ENCODE results near the gene KCNJ1.

Gene KCNJ1

DNA sequence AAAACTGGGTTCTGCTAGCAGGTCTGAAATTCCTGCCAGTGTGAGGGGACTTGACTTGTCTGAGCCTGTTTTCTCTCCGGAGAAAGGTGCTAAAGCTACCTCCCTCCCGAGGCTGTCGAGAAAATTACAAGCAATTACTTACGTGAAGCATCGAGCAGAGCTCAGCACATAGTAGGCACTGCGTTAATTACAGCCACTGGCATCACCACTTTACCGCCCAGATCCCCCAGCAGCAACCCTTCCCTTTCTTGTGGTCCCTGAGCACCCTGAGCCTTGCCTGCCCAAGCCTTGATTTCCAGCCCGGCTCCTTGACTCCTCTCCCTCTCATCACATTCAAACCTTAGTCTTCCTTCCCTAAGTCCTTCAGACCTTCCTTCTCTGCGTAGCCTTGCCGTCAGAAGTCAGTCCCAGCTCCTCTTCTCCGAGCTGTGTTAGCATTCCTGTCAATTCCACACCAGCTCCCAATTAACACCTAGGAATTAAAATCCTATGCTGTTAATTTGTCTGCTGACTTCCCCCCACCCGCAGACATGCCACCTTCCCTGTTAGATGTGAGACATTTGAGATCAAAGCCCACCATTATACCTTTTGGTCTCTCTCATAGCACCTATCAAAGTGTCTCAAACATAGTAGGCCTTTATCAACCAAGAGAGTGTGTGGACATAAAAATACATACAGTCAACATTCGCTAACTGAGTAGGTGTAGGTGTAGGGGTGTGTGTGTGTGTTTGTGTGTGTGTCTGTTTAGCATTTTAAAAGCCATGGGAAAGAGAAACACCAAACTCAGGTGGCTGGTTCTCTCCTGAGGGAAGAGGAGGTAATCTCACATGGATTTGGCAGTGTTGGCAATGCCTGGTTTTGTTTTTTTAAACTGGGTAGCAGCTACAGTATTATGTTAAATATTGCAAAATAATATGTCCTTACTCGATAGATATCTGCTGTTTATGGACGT is 21.2 kb upstream of the KCNJ1 start:
- no peak for DNase-seq (ENCODE audit: low read depth)
- no peak overlapping the region for H3K4me3 ChIP-seq (ENCODE audit: low read length)
- TF ChIP-seq, protein P1, sequence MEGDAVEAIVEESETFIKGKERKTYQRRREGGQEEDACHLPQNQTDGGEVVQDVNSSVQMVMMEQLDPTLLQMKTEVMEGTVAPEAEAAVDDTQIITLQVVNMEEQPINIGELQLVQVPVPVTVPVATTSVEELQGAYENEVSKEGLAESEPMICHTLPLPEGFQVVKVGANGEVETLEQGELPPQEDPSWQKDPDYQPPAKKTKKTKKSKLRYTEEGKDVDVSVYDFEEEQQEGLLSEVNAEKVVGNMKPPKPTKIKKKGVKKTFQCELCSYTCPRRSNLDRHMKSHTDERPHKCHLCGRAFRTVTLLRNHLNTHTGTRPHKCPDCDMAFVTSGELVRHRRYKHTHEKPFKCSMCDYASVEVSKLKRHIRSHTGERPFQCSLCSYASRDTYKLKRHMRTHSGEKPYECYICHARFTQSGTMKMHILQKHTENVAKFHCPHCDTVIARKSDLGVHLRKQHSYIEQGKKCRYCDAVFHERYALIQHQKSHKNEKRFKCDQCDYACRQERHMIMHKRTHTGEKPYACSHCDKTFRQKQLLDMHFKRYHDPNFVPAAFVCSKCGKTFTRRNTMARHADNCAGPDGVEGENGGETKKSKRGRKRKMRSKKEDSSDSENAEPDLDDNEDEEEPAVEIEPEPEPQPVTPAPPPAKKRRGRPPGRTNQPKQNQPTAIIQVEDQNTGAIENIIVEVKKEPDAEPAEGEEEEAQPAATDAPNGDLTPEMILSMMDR (conservative IDR thresholded peaks at IDR 0.05; ENCODE audit: low read length), result no peak

DNA sequence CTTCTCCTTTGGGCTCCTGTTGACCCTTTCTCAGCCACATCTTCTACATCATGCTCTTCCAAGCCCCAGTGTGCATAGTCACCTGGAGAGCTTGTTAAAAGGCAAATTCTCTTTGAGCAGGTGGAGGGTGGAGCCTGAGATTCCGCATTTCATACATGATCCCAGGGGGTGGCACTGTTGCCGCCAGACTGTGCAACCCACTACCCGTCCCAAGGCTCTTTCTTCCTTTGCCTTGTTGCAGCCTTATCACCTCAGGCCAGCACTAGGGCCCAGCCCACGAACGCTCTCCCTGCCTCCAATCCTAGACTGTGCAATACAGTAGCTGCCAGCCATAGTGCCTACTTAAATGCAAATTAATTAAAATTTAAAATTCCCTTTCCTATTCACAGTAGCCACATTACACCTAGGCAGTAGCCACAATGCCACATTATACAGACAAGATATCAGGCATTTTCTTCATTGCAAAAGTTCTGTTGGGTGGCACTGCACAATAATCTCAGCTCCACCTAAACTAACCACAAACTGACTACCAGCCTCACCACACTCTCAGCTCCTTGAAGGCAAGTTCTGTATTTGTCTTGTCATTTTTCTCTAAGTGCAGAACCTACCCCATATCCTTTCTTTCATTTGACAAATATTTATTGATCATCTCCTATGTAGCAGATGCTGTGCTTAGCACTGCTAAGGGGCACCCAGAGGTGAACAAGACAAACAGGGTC is 19.5 kb upstream of the KCNJ1 start:
- H3K4me3 ChIP-seq (ENCODE audit: low read length), result no peak overlapping the region
- TF ChIP-seq, protein P1 (conservative IDR thresholded peaks at IDR 0.05; ENCODE audit: low read length), result no peak
- no peak for DNase-seq (ENCODE audit: low read depth)

DNA sequence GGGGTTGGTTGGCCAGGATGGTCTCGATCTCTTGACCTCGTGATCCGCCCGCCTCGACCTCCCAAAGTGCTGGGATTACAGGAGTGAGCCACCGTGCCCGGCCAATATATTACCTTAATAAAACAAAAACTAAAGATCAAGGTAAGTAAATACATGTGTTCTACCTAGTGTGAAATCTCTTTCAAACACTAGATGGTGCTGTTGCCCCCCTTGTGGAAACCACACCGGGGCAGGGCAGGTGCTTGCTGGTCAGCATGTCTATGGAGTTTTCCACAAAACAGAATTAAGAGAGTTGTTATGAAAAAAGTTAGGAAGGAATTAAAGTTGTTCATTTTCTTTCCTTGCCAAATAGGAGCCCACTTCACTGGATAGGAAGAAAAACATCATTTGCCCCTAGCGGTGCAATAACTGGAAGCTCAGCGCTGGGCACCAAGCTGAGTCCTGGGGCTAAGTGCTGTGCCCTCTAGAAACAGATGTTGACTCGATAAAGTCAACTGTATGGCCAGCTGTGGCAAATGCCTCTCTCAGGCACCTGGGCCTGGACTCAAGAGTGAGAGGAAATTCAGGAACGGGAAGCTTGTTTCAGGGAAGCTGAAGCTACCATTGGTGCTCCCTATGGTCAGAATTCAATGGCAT is 17.7 kb upstream of the KCNJ1 start:
- H3K4me3 ChIP-seq (ENCODE audit: low read length), result no peak overlapping the region
- DNase-seq (ENCODE audit: low read depth), result peak; percentile 65
- TF ChIP-seq, protein P1 (conservative IDR thresholded peaks at IDR 0.05; ENCODE audit: low read length), result peak; percentile 85

DNA sequence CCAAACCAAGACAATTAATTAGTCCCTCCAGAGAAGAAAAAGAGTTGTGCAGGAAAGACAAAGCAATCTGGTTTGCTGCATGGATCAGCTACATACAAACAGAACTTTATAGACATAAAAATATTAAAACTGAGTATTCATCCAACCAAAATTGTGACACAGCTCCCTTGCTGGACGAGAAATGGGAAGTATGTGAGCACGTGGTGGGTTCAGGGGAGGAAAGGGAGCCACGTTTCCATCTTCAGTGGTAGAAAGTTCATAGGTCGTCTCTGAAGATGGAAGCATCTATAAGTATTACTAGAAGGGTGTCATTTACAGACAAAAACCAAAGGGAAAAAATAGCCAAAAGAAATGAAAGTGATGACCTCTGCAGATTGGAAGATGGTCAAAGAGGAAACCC is 17.0 kb upstream of the KCNJ1 start:
- DNase-seq (ENCODE audit: low read depth), result no peak
- TF ChIP-seq, protein P1 (conservative IDR thresholded peaks at IDR 0.05; ENCODE audit: low read length), result no peak
- no peak overlapping the region for H3K4me3 ChIP-seq (ENCODE audit: low read length)

DNA sequence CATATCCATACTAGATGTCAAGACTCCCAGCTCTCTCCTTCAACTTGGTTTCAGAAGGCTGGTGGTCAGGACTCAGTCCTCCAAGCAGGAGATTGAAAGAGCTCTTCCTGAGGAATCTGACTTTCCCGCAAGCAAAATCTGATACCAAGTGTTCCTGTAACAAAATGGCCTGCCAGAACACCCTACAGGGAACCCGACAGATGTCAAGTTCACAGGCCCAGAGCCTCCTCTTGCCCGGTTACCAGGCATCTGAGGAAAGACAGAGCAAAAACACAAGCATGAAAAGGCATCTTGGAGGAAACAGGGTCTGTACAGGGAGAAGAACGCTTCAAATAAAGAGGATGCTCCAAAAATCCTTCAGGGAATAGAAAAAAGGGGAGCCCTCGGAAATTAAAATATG is 15.4 kb upstream of the KCNJ1 start:
- TF ChIP-seq, protein P1 (conservative IDR thresholded peaks at IDR 0.05; ENCODE audit: low read length), result no peak
- no peak for DNase-seq (ENCODE audit: low read depth)
- no peak overlapping the region for H3K4me3 ChIP-seq (ENCODE audit: low read length)

DNA sequence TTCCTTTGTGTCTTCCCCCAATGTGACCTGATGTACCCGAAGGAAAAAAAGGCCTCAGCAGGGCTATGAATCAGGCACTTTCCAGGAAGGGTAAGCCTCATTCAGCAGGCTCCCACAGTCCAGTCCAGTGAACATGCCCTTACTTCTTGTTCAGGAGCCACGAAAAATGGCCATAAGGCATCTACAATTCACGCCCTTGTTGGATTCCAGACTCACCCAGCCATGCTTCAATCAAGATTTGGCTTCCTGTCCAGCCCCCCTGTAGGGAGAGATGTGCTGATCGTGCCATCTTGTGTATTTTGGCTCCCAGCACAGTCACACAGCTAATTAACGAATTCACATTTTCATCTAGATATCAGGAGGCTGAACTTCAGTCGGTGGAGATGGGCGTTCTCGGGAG is 14.1 kb upstream of the KCNJ1 start:
- DNase-seq (ENCODE audit: low read depth), result no peak
- TF ChIP-seq, protein P1 (conservative IDR thresholded peaks at IDR 0.05; ENCODE audit: low read length), result no peak
- H3K4me3 ChIP-seq (ENCODE audit: low read length), result no peak overlapping the region

Data from AG10803 (cell line).